GM12874 (cell line): ENCODE data around the gene TAC4.

Experiments
- CTCF ChIP-seq: IDR thresholded peaks from 2 replicates; pipeline ENCODE4 v1.5.1; 2011; ENCODE audit warnings: low read depth, mild to moderate bottlenecking, control low read depth, low read length, moderate library complexity; ENCODE audit not compliant: insufficient read depth

Gene TAC4

GRCh38 chr17:49881054-49881402, 33.2 kb upstream of the TAC4 start:
- TF ChIP-seq CTCF, result no peak

- TF ChIP-seq CTCF, result peak; percentile 99
These were observed 32.6 kb upstream of the TAC4 start for GRCh38 chr17:49880291-49881053.

GRCh38 chr17:49878931-49879904, 31.3 kb upstream of the TAC4 start:
- TF ChIP-seq CTCF, result no peak

GRCh38 chr17:49875685-49876084, 27.8 kb upstream of the TAC4 start:
- no peak for TF ChIP-seq CTCF

- TF ChIP-seq CTCF, result no peak
These were observed 27.0 kb upstream of the TAC4 start for GRCh38 chr17:49874911-49875310.

- no peak for TF ChIP-seq CTCF
These were observed 26.1 kb upstream of the TAC4 start for GRCh38 chr17:49873926-49874325.

GRCh38 chr17:49873466-49873865, 25.6 kb upstream of the TAC4 start:
- TF ChIP-seq CTCF, result no peak
